A549 treated with dexamethasone at 1 μM for 4 hours (cell line): ENCODE results near the gene KAT14. TPM values are rescaled to one million over a fixed set of nuclear protein-coding genes. Genes with fewer than 3 reads are reported as not detected.

Experiments used
- total RNA-seq: library from RNA; stranded (reverse); fragments of 200-300 nt; extraction: Qiagen RNA extraction; gene quantifications from 5 replicates; pipeline ENCODE4 v1.2.3, GENCODE V29; 2022

The KAT14 gene, protein sequence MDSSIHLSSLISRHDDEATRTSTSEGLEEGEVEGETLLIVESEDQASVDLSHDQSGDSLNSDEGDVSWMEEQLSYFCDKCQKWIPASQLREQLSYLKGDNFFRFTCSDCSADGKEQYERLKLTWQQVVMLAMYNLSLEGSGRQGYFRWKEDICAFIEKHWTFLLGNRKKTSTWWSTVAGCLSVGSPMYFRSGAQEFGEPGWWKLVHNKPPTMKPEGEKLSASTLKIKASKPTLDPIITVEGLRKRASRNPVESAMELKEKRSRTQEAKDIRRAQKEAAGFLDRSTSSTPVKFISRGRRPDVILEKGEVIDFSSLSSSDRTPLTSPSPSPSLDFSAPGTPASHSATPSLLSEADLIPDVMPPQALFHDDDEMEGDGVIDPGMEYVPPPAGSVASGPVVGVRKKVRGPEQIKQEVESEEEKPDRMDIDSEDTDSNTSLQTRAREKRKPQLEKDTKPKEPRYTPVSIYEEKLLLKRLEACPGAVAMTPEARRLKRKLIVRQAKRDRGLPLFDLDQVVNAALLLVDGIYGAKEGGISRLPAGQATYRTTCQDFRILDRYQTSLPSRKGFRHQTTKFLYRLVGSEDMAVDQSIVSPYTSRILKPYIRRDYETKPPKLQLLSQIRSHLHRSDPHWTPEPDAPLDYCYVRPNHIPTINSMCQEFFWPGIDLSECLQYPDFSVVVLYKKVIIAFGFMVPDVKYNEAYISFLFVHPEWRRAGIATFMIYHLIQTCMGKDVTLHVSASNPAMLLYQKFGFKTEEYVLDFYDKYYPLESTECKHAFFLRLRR
- 9.7 to 11.3 TPM (median 10.3 TPM) in 5 replicates for total RNA-seq

DNA sequence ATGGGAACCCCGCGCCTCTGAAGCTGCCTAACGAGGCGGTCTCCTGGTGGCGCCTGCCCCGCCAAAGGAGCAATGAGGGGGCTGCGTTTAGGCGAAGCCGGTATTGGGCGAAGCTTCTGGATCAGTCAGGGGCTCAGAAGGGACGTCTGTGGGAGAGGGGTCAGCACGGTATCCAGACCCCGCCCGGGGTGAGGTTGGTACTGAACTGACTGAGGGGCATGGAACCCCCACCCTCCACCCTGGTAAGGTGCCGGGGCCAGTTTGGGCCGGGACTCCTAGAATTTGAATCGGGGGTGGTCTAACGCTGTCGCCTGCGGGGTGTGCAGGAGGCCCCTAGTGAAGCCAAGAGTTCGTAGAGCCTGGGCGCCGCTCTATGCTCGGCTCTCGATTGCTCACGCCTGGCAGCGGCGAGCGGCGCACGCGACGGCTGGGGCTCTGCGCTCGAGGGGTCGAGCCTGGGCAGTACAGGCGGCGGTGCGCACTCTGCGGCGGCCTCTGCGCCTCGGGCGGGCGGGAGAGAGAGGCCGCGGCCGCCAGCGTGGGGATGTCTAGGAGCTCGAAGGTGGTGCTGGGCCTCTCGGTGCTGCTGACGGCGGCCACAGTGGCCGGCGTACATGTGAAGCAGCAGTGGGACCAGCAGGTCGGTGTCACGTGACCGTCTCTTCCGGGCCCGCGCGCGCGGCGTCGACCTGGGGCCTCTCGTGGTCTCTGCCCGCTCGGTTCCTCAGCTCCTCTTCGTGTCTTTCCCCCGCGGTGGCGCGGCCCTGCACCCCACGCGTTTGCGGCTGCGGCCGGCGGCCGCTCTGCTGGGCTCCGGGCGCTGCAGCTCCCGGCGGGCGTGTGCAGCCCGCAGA, at the start of gene KAT14, which contains the start of gene PET117:
TSS of gene KAT14 (plus strand) at position 452 of the 854 bp plus-strand sequence. CDS start 4,798 bp downstream, outside the sequence.
TSS of gene PET117 (plus strand) at position 452 of the 854 bp plus-strand sequence. CDS start at position 545, 93 bp downstream.

Other genes starting within 250 kb of the KAT14 start
- 233 to 245 TPM (median 238 TPM) in 5 replicates for gene SNX5, start 169.1 kb upstream of the KAT14 start, total RNA-seq
- 36.8 to 45.1 TPM (median 41.1 TPM) in 5 replicates for gene MGME1, start 168.8 kb upstream of the KAT14 start, total RNA-seq
- gene OVOL2, start 79.9 kb upstream of the KAT14 start, total RNA-seq, result 0.21 to 0.43 TPM (median 0.33 TPM) in 4 of 5 replicates, not detected in the other
- 20.3 to 30.4 TPM (median 24.8 TPM) in 5 replicates for gene PET117, start within 50 bp of the KAT14 start, total RNA-seq
- 11.4 to 13.5 TPM (median 11.7 TPM) in 5 replicates for gene ZNF133, start 150.7 kb downstream of the KAT14 start, total RNA-seq